Stimulated activated CD8-positive, alpha-beta memory T cell treated with anti-CD3 and anti-CD28 coated beads, Interleukin-15, amount 100 ng/mL, for 1 hour (primary cell): ENCODE results near the gene TTLL7.

ENCODE experiments used
- DNase-seq: peaks from one replicate; pipeline ENCODE4 v3.0.0-alpha.2; 2020; ENCODE audit warnings: low read depth

TTLL7 gene

GRCh38 chr1:83998498-83999315, at the start of gene TTLL7:
TSS of gene TTLL7 (minus strand) at chr1:83999132. CDS start at chr1:83952211, 46,921 bp downstream.
- DNase-seq, result peak; percentile 8

GRCh38 chr1:84042461-84042860, 43.5 kb upstream of the TTLL7 start:
- DNase-seq, result no peak

- DNase-seq, result no peak
Observed at GRCh38 chr1:84037758-84038611, 39.1 kb upstream of the TTLL7 start.

GRCh38 chr1:84031802-84032327, 32.9 kb upstream of the TTLL7 start:
- DNase-seq, result no peak

GRCh38 chr1:84027368-84027767, 28.4 kb upstream of the TTLL7 start:
- DNase-seq, result no peak

- DNase-seq, result no peak
Observed at GRCh38 chr1:84025966-84026365, 27.0 kb upstream of the TTLL7 start.

GRCh38 chr1:84021822-84022221, 22.9 kb upstream of the TTLL7 start:
- no peak for DNase-seq

- no peak for DNase-seq
Observed at GRCh38 chr1:84020151-84020550, 21.2 kb upstream of the TTLL7 start.

- DNase-seq, result no peak
Observed at GRCh38 chr1:84019217-84019616, 20.3 kb upstream of the TTLL7 start.

- no peak for DNase-seq
Observed at GRCh38 chr1:84013708-84014107, 14.8 kb upstream of the TTLL7 start.

- no peak for DNase-seq
Observed at GRCh38 chr1:84012018-84012417, 13.1 kb upstream of the TTLL7 start.

- DNase-seq, result no peak
Observed at GRCh38 chr1:84010136-84010535, 11.2 kb upstream of the TTLL7 start.

- DNase-seq, result no peak
Observed at GRCh38 chr1:84008631-84009030, 9.7 kb upstream of the TTLL7 start.

- no peak for DNase-seq
Observed at GRCh38 chr1:84006591-84006990, 7.7 kb upstream of the TTLL7 start.

- DNase-seq, result no peak
Observed at GRCh38 chr1:84001501-84001900, 2.6 kb upstream of the TTLL7 start.

- no peak for DNase-seq
Observed at GRCh38 chr1:84000954-84001495, 2.1 kb upstream of the TTLL7 start.

GRCh38 chr1:84000196-84000885, 1.4 kb upstream of the TTLL7 start:
- DNase-seq, result no peak

- peak; percentile 7 for DNase-seq
Observed at GRCh38 chr1:83999316-83999819, 436 bp upstream of the TTLL7 start.

GRCh38 chr1:83998205-83998497, 781 bp downstream of the TTLL7 start:
- DNase-seq, result no peak

GRCh38 chr1:83997631-83998030, 1.3 kb downstream of the TTLL7 start:
- no peak for DNase-seq

- no peak for DNase-seq
Observed at GRCh38 chr1:83996621-83997020, 2.3 kb downstream of the TTLL7 start.

GRCh38 chr1:83996191-83996590, 2.7 kb downstream of the TTLL7 start:
- DNase-seq, result no peak
